Tibial nerve (tissue), 4 donors: ENCODE measurements around the gene HOXA5.

Experiments used
- CTCF ChIP-seq, 5 experiments: fragments of 200-600 bp in 3 of 5; fragments of 450-650 bp in 2 of 5; sonication (generic) in 3 of 5; IDR thresholded peaks; one replicate each; pipeline ENCODE4 v1.5.1; 2016 to 2019; ENCODE audit warnings: antibody characterized with exemption in 5 of 5, mild to moderate bottlenecking in 3 of 5, moderate library complexity in 2 of 5
- EP300 ChIP-seq, 2 donors: sonication (generic); formaldehyde crosslinking; IDR thresholded peaks; one replicate each; pipeline ENCODE4 v1.6.1; 2017; ENCODE audit warnings: antibody characterized with exemption in 2 of 2, mild to moderate bottlenecking in 1 of 2

GRCh38 chr7:27176524-27176845 lies 33.0 kb upstream of the HOXA5 start:
- no peak for TF ChIP-seq CTCF (IDR thresholded peaks at IDR 0.05)
- no peak for TF ChIP-seq EP300 (IDR thresholded peaks at IDR 0.05)
